GM19099 (cell line): Measurements from ENCODE around the gene TEX19.

ENCODE experiments used
- POLR2A ChIP-seq: IDR thresholded peaks from 3 replicates; pipeline ENCODE4 v1.6.1; 2011; ENCODE audit warnings: low read depth; ENCODE audit not compliant: insufficient read length; ENCODE audit errors: extremely low read depth

Gene TEX19

DNA sequence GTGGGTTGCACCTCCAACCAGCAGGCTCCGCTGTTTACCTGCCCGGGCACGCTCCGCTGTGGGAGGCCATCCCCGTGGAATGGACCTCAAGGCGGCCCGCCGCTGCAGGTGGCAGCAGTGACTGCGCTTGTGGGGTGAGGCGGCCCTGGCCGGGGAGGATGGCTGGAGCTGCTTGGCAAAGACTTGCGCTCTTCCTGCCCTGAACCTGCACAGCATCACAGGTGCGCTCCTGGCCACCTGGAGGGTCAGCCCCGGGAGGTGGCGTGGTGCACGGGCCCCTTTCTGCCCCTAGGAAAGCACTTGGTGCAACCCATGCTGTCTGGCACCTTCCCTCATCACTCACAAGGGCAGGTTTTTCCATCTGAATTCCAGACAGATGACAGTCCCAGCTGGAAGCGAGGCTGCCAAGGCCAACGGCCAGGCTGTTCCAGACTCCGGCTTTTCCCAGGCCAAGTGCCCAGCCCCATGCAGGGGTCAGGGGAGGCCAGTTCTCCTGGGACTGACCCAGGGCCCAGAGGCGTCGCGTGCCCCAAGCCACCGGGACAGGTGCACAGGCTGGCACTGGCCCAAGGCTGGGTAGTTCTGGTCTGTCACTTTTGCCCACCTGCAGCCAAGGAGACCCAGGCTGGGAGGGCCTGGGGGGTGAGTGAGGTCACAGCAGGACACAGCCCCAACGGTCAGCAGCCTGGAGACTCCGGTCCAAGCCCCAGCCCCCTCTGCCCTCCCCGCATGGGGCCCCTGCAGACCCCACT is 25.9 kb downstream of the TEX19 start:
- TF ChIP-seq POLR2A, result no peak

DNA sequence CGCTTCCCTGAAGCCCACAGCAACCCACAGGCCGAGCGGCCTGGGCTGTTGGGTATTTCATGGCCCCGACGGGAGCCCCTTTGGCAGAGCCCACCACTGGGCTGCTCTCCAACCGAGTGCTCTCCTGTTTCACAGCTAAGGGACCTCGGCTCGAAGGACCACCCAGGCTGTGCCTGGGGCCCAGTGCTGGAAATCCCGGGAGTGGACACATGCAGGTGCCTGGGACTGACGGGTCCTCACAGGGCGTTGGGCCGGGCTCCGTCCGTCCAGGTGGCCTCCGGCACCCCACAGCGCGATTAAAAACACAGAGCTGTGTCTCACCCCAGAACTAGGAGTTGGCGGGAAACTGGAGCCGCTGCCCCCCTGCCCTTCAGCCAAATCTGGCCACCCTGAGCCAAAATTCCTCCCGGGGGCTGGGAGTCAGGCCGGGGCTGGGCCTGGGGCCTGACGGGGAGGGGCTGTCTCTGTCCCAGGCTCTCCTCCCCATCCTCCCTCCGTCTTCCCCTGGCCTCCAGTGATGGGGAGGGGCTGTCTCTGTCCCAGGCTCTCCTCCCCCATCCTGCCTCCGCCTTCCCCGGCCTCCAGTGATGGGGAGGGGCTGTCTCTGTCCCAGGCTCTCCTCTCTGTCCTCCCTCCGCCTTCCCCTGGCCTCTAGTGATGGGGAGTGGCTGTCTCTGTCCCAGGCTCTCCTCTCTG is 26.7 kb downstream of the TEX19 start:
- TF ChIP-seq POLR2A, result no peak

DNA sequence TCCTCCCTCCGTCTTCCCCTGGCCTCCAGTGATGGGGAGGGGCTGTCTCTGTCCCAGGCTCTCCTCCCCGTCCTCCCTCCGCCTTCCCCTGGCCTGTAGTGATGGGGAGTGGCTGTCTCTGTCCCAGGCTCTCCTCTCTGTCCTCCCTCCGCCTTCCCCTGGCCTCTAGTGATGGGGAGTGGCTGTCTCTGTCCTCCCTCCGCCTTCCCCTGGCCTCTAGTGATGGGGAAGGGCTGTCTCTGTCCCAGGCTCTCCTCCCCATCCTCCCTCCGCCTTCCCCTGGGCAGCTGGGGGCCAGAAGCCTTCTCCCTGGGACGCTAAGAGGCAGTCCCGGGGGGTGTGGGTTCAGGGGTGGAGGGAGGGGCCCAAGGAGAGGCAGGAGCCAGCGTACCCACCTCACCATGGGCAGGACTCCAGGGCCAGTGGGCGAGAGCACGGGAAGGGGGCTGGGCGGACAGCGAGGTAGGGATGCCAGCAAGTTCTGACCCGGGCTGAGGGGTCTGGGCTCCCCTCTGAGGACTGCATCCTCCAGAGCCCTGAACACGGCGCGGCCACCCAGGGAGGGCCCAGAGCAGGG is 27.3 kb downstream of the TEX19 start:
- TF ChIP-seq POLR2A, result no peak

DNA sequence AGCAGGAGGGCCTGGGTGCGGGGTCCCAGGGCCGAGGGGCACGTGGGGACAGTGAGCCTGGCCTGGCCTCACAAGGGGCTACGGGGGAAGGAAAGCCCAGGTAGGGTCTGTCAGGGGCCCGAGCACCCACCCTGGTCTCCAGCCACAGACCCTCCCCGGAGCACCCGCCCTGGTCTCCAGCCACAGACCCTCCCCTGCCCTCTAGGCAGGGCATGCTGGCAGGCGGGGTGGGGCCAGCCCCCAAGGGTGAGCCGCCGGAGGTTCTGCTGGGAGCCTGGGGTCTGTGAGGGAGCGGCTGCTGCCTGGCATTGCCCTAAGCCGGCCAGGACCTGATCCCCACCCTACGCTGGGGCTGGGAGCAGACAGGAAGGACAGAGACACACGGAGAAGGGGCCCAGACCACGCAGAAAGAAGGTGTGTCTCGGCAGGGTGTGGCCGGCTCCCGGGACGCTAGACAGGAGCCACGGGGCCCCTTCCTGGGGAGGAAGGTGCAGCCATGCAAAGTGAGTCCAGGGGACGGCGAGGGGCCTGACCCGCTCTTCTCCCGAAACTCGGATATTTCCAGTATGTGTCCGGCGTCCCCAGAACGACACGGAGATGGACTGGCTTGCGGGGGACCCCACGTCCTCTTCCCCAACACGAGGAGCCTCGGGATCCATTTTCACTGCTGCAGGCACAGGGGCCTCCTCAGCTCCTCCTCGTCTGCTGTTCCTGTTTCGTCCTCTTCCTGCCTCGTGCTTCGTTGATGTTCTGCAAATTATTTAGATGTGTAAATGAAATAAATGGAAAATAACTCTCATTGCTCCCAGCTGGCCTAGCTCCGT is 28.0 kb downstream of the TEX19 start:
- TF ChIP-seq POLR2A, result no peak

DNA sequence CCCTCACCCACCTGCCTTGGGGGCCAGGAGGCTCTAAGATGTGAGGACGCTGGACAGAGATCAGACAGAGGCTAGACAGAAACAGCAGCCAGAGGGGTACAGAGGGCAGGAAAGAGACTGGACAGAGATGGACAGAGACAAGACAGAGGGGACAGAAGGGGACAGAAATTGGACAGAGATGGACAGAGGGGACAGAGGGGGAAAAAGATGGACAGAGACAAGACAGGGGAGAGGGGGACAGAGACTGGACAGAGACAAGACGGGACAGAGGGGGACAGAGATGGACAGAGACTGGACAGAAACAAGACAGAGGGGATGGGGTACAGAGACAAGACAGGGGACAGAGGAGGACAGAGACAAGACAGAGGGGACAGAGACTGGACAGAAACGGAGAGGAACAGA is 28.7 kb downstream of the TEX19 start:
- TF ChIP-seq POLR2A, result no peak

DNA sequence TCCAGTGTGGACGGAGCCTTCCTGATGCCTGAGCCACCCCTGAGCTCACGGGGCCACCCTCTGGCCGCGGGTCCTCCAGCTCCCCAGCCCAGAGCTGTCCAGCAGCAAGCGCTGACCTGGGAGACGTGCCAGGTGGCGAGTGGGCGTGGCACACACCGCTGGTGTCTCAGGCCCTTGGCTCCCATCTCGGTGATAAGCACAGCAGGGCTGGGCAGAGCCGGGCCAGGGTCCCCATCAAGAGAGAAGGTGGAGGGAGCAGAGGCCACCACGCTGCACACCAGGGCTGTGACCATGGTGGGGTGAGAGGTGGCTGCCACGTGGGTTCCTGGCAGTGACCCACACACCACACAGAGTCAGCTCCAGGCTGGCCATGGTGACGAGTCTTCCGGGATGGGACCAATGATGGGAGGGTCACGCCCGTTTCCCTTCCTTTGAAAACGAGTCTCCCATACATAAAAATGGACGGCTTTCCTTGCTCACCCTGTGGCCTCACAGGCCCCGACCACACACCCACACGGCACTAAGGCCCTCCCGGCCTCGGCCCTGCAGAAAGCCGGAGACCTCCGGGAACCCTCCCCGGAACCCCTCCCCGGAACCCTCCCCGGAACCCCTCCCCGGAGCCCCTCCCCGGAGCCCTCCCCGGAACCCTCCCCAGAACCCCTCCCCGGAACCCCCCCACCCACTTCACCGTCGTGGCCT is 29.3 kb downstream of the TEX19 start:
- TF ChIP-seq POLR2A, result no peak

DNA sequence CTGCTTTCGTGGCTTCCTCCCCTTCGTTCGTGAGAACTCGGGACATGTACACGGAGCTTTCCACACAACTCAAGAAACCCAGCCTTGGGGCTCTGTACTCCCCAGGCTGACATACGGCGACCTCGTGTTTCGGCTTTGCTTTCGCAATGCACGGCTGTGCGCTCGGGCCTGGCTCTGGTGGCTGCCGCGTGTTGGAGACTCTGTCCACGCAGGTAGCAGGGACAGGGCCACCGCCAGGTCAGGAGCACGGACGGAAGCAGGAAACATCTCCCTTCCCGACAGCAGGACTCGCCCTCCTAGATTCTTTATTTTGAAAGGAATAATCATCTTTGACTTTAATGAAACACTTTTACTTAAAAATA is 29.9 kb downstream of the TEX19 start:
- no peak for TF ChIP-seq POLR2A

DNA sequence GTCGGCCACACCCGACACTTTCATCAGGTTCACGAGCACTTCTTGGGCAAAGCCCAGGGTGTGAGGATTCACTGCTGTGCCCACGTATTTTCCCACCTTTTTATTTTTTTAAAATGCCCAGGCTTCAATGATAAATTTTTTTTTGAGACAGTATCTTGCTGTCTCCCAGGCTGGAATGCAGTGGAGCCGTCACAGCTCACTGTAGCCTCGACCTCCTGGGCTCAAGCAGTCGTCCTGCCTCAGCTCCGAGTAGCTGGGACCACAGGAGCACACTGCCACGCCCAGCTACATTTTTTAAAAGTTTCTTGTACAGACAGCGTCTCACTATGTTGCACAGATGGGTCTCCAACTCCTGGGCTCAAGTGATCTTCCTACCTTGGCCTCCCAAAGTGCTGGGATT is 30.3 kb downstream of the TEX19 start:
- TF ChIP-seq POLR2A, result no peak

DNA sequence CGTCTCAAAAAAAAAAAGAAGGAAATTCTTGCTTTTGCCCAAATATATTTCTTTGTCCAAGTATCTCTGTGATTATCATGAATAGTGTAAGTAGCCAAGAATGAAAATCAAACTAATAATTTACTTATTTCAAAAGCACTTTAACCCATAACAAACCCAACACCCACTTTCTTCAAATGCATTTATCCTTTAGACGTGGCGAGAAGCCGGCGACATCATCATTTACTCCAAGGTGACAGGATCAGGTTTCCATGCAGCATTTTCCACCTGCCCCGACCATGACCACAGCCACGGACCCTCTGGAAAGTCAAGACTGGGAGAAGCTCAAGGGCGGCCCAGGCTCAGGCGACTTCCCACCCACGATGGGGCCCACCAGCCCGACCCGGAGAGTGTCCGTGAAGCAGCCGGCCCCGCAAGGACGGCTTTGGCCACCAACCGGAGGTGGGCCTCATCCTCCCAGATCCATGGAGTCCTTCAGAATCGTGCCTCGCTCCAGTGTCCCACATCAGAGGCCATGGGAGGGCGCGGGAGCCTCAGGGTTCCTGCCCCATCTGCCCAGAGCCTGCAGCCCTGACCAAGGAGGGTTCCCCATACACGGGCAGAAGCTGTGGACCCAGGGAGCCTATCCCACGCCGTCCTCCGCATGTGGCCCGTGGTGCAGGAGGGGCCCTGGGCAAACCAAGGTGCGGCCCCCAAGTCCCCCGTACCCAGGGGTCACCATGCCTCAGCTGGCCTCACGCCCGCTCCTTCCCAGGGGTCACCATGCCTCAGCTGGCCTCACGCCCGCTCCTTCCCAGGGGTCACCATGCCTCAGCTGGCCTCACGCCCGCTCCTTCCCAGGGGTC is 31.2 kb downstream of the TEX19 start:
- no peak for TF ChIP-seq POLR2A

DNA sequence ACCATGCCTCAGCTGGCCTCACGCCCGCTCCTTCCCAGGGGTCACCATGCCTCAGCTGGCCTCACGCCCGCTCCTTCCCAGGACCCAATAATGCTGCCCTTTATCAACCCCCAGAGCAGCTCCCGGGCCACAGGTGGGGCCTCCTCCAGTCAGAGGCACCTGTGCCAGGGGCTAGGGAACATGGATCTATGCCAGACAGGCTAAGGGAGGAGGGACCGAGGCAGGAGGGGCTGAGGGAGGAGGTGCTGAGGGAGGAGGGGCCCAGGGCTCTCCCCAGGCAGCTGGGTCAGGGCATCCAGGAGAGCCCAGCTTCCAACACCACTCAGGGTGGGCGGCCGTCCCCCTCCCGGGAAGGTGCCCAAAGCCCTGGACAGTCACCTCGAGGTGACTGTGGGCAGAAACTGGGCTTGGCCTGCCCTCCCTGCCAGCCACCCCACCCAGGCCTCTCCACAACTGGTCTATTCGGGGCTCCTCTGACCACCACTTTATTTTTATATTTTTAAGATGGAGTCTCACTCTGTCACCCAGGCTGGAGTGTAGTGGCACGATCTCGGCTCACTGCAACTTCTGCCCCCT is 31.9 kb downstream of the TEX19 start:
- no peak for TF ChIP-seq POLR2A

DNA sequence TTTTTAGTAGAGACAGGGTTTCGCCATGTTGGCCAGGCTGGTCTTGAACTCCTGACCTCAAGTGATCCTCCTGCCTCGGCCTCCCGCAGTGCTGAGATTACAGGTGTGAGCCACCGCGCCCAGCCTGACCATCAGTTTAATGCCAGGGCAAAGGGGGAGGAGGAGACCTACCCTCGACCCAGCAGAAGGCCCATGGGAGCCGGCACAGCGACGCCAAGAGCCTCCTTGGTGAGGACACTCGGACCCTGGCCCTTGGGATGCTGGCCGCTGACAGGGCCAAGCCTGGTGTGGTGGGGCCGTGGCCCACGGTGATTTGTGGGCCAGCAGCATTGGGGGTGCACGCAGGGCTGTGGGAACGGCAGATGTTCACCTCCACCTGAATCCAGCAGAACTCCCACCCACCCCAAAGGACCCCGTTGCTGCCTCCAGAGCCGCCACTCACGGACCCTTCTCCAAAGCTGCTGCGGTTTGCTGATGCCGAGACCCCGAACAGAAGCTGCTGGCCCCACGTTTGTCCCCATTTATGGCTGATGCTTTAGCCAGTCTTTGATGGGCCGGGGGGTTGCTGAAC is 32.5 kb downstream of the TEX19 start:
- TF ChIP-seq POLR2A, result no peak

DNA sequence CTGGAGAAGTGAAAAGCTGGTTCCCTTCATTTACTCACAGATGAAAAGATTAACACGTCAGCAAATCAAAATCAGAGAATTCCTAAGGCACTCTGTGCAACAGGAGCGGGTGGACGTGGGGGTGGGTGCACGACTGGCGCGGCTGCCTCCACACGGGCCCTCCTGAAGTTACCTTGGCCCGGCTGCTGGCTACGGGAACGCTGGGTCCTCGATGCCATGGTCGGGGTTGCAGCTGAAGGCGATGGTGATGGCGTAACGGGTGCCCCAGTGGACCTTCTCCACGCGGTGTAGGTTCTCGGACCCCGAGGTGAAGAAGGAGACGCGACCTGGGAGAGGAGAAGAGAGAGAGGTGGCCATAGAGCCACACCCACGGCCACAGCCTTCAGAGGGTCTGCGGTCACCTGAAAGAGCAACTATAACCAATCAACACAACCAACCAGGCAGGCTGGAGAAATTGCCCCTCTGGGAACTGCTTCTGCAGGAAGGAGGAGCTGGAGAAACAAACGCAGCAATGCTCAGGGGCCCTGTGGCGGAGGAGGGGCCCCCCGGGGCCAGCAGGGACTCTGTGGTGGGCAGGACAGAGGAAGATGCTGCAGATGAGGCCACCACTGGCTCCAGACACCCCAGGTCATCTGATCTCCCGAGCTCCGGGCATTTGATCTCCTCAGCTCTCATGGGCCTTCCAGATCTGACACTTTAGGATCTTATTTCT is 33.3 kb downstream of the TEX19 start:
- no peak for TF ChIP-seq POLR2A

DNA sequence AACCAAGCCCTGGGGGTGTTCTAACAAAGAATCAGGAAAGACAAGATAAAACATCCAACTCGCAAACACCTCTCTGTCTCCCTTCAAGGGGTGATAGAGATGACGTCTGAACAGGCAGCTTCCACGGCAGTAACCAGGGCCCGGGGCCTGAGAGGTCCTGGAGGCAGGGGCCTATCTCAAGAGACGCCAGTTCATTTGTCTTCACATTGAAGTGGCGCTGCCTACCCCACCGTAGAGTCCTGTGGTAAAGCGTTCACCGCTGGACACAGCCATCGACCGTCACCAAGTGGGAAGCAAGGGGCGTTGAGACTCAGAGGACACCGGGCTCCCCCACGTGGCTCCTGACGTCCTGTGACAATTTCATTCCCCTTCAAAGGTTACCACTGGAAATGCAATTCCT is 33.9 kb downstream of the TEX19 start:
- no peak for TF ChIP-seq POLR2A

DNA sequence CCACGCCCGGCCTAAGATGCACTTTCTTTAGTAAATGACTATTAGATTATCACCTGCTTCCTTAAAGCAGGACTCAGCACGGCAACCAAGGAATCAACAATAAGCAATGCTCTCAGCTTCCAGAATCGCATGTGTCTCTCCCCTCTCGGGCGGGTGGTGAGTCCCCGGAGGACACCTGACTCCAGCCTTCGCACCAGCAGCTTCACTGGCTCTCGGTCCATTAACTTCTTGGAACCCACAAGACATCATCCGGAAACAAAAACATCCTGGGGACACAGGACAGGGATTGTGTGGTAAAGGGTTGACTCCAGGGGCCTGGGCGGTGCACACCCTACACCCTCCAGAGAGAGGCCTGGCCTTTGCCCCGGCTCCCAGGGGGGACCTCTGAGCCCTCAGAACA is 35.2 kb downstream of the TEX19 start:
- TF ChIP-seq POLR2A, result no peak
